Astrocyte (in vitro differentiated cells and primary cell): ENCODE results near the gene PCTP. TPM values are rescaled to one million over a fixed set of nuclear protein-coding genes. Genes with fewer than 3 reads are reported as not detected.

Experiments
- DNase-seq: peaks from one replicate; pipeline ENCODE4 v3.0.0-alpha.2; 2010; ENCODE audit warnings: low read depth
- FAIRE-seq: peaks from 2 replicates; lab custom pipeline; 2011; peaks lifted over from hg19 to GRCh38; lab: Jason Lieb, UNC
- H2AFZ ChIP-seq: 2 replicates; pipeline ENCODE4 v1.6.0; 2012; ENCODE audit warnings: low read depth, low read length, inconsistent platforms
- H3K27ac ChIP-seq: 2 replicates; pipeline ENCODE4 v1.5.1; 2011; ENCODE audit warnings: low read depth, low read length, inconsistent platforms
- H3K27me3 ChIP-seq: 2 replicates; pipeline ENCODE4 v1.6.0; 2011; ENCODE audit warnings: low read length, inconsistent platforms; ENCODE audit not compliant: insufficient read depth
- H3K36me3 ChIP-seq: 2 replicates; pipeline ENCODE4 v1.5.1; 2011; ENCODE audit warnings: low read length, inconsistent platforms; ENCODE audit not compliant: insufficient read depth
- H3K4me1 ChIP-seq: 2 replicates; pipeline ENCODE4 v1.5.1; 2011; ENCODE audit warnings: low read length, inconsistent platforms; ENCODE audit not compliant: insufficient read depth
- H3K4me2 ChIP-seq: 2 replicates; pipeline ENCODE4 v1.6.0; 2012; ENCODE audit warnings: low read length, inconsistent platforms
- H3K4me3 ChIP-seq: 2 replicates; pipeline ENCODE4 v1.5.1; 2011; ENCODE audit warnings: low read depth, mild to moderate bottlenecking, low read length, inconsistent platforms; ENCODE audit not compliant: insufficient read depth
- H3K79me2 ChIP-seq: 2 replicates; pipeline ENCODE4 v1.6.0; 2012; ENCODE audit warnings: mild to moderate bottlenecking, low read length, inconsistent platforms; ENCODE audit not compliant: insufficient read depth
- H3K9ac ChIP-seq: 2 replicates; pipeline ENCODE4 v1.6.0; 2012; ENCODE audit warnings: mild to moderate bottlenecking, low read length, inconsistent platforms
- H3K9me3 ChIP-seq: 2 replicates; pipeline ENCODE4 v1.5.1; 2012; ENCODE audit warnings: low read depth, mild to moderate bottlenecking, low read length, inconsistent platforms; ENCODE audit not compliant: insufficient read depth
- H4K20me1 ChIP-seq: 2 replicates; pipeline ENCODE4 v1.6.0; 2012; ENCODE audit warnings: low read length, inconsistent platforms; ENCODE audit not compliant: insufficient read depth
- H3K27ac Mint-ChIP-seq: one replicate; pipeline ENCODE4 v1.8.0; 2021; ENCODE audit warnings: mild to moderate bottlenecking, mixed read lengths; ENCODE audit not compliant: unreplicated experiment
- H3K27me3 Mint-ChIP-seq: one replicate; pipeline ENCODE4 v1.8.0; 2021; ENCODE audit warnings: low read depth, mixed read lengths; ENCODE audit not compliant: unreplicated experiment
- H3K36me3 Mint-ChIP-seq: one replicate; pipeline ENCODE4 v1.8.0; 2021; ENCODE audit warnings: low read depth, mixed read lengths; ENCODE audit not compliant: unreplicated experiment
- H3K4me1 Mint-ChIP-seq: one replicate; pipeline ENCODE4 v1.8.0; 2021; ENCODE audit warnings: low read depth, mixed read lengths; ENCODE audit not compliant: unreplicated experiment
- H3K4me3 Mint-ChIP-seq: one replicate; pipeline ENCODE4 v1.8.0; 2021; ENCODE audit warnings: mild to moderate bottlenecking, moderate library complexity, mixed read lengths; ENCODE audit not compliant: unreplicated experiment
- H3K9me3 Mint-ChIP-seq: one replicate; pipeline ENCODE4 v1.8.0; 2021; ENCODE audit warnings: mild to moderate bottlenecking, mixed read lengths; ENCODE audit not compliant: unreplicated experiment
- CTCF ChIP-seq: IDR thresholded peaks from 2 replicates; pipeline ENCODE4 v1.5.1; 2011; ENCODE audit warnings: low read depth, mild to moderate bottlenecking, inconsistent platforms, low read length, moderate library complexity; ENCODE audit not compliant: insufficient read depth
- EZH2 ChIP-seq: IDR thresholded peaks from 2 replicates; pipeline ENCODE4 v1.6.1; 2012; ENCODE audit warnings: mild to moderate bottlenecking, low read length, inconsistent platforms; ENCODE audit not compliant: insufficient read depth
- total RNA-seq: library from RNA; stranded (reverse); gene quantifications from 2 replicates; pipeline ENCODE4 v1.2.1, GENCODE V29; 2021

Gene PCTP
- total RNA-seq, 1 donor from 2014 or later = 16.4 TPM

GRCh38 chr17:55806745-55807495 lies 56.1 kb downstream of the PCTP start:
- no peak overlapping the region for H3K4me3 ChIP-seq
- no peaks in the 10 kb centered on the region for H3K36me3 ChIP-seq
- no peak overlapping the region for H2AFZ ChIP-seq
- Mint-ChIP-seq H3K4me1 (no peaks in the 10 kb centered on the region), H3K27me3 (peaks cover 3% of the 10 kb centered on the region), H3K9me3 (peaks cover 7% of the 10 kb centered on the region), H3K4me3 (no peak overlapping the region), H3K36me3 (no peaks in the 10 kb centered on the region), H3K27ac (no peak overlapping the region)
- no peaks in the 10 kb centered on the region for H3K9me3 ChIP-seq
- H3K27ac ChIP-seq = no peak overlapping the region
- no peak for FAIRE-seq
- no peaks in the 10 kb centered on the region for H4K20me1 ChIP-seq
- DNase-seq = no peak
- H3K9ac ChIP-seq = no peak overlapping the region
- H3K27me3 ChIP-seq = no peaks in the 10 kb centered on the region
- H3K4me1 ChIP-seq = no peaks in the 10 kb centered on the region
- H3K4me2 ChIP-seq = no peak overlapping the region
- no peaks in the 10 kb centered on the region for H3K79me2 ChIP-seq
- TF ChIP-seq EZH2 (no peak), CTCF (no peak)

- H3K4me1 ChIP-seq = no peaks in the 10 kb centered on the region
- H4K20me1 ChIP-seq = no peaks in the 10 kb centered on the region
- H3K27me3 ChIP-seq = no peaks in the 10 kb centered on the region
- TF ChIP-seq CTCF = no peak
- TF ChIP-seq EZH2 = no peak
- H3K4me2 ChIP-seq = no peak overlapping the region
- Mint-ChIP-seq H3K4me3 (no peak overlapping the region), H3K4me1 (peaks cover 2% of the 10 kb centered on the region), H3K27ac (no peak overlapping the region), H3K9me3 (no peaks in the 10 kb centered on the region), H3K27me3 (peaks cover 3% of the 10 kb centered on the region), H3K36me3 (no peaks in the 10 kb centered on the region)
- H2AFZ ChIP-seq = no peak overlapping the region
- no peaks in the 10 kb centered on the region for H3K79me2 ChIP-seq
- no peaks in the 10 kb centered on the region for H3K9me3 ChIP-seq
- no peak for FAIRE-seq
- H3K4me3 ChIP-seq = no peak overlapping the region
- no peak overlapping the region for H3K9ac ChIP-seq
- H3K27ac ChIP-seq = no peak overlapping the region
- H3K36me3 ChIP-seq = no peaks in the 10 kb centered on the region
- no peak for DNase-seq
These were observed 60.7 kb downstream of the PCTP start for GRCh38 chr17:55811536-55811935.

- no peak overlapping the region for H3K4me3 Mint-ChIP-seq
- Histone ChIP-seq H3K4me1 (no peaks in the 10 kb centered on the region), H3K9ac (no peak overlapping the region), H3K79me2 (no peaks in the 10 kb centered on the region), H3K27me3 (no peaks in the 10 kb centered on the region), H2AFZ (no peak overlapping the region), H3K36me3 (no peaks in the 10 kb centered on the region), H3K27ac (no peak overlapping the region), H3K9me3 (no peaks in the 10 kb centered on the region), H4K20me1 (no peaks in the 10 kb centered on the region), H3K4me2 (no peak overlapping the region), H3K4me3 (no peak overlapping the region)
- H3K27ac Mint-ChIP-seq = no peak overlapping the region
- DNase-seq = no peak
- peaks cover 2% of the 10 kb centered on the region for H3K4me1 Mint-ChIP-seq
- no peaks in the 10 kb centered on the region for H3K36me3 Mint-ChIP-seq
- TF ChIP-seq EZH2 (no peak), CTCF (no peak)
- FAIRE-seq = no peak
- no peaks in the 10 kb centered on the region for H3K9me3 Mint-ChIP-seq
- peaks cover 3% of the 10 kb centered on the region for H3K27me3 Mint-ChIP-seq
These were observed 61.5 kb downstream of the PCTP start for GRCh38 chr17:55812323-55812722.
